Upper lobe of left lung (tissue), 6 donors: ENCODE measurements around the gene MYL6B. TPM values are rescaled to one million over a fixed set of nuclear protein-coding genes. Genes with fewer than 3 reads are reported as not detected.

ENCODE experiments used
- ATAC-seq, 2 donors: fragments of 200-7000 bp; cut with Tn5 transposase; one replicate each; pipeline ENCODE4 v1.9.1; 2022; ENCODE audit warnings: mild to moderate bottlenecking in 2 of 2, moderate library complexity in 2 of 2; ENCODE audit not compliant: low FRiP score in 2 of 2
- DNase-seq, 2 donors: peaks; one replicate each; pipeline ENCODE4 v3.0.0-alpha.2; 2019 to 2020
- H3K27ac ChIP-seq, 4 donors: fragments of 200-600 bp; sonication (generic); one replicate each; pipeline ENCODE4 v1.5.1; 2016 to 2019
- H3K27me3 ChIP-seq, 4 donors: fragments of 200-600 bp; sonication (generic); one replicate each; pipeline ENCODE4 v1.5.1; 2017 to 2019
- H3K36me3 ChIP-seq, 4 donors: fragments of 200-600 bp; sonication (generic); one replicate each; pipeline ENCODE4 v1.5.1; 2016 to 2019
- H3K4me1 ChIP-seq, 4 donors: fragments of 200-600 bp; sonication (generic); one replicate each; pipeline ENCODE4 v1.5.1; 2018 to 2019
- H3K4me3 ChIP-seq, 4 donors: fragments of 200-600 bp; sonication (generic); one replicate each; pipeline ENCODE4 v1.5.1; 2017 to 2019; ENCODE audit warnings: mild to moderate bottlenecking in 2 of 4, moderate library complexity in 1 of 4
- H3K9me3 ChIP-seq, 4 donors: fragments of 200-600 bp; sonication (generic); one replicate each; pipeline ENCODE4 v1.5.1; 2018 to 2019
- CTCF ChIP-seq, 6 experiments: fragments of 450-650 bp in 4 of 6; fragments of 200-600 bp in 2 of 6; sonication (generic) in 2 of 6; IDR thresholded peaks; one replicate each; pipeline ENCODE4 v1.5.1; 2016 to 2019; ENCODE audit warnings: antibody characterized with exemption in 6 of 6
- EP300 ChIP-seq, 4 donors: sonication (generic); formaldehyde crosslinking; IDR thresholded peaks; one replicate each; pipeline ENCODE4 v1.5.1; 2017; ENCODE audit warnings: antibody characterized with exemption in 4 of 4, control low read depth in 2 of 4
- POLR2A ChIP-seq, 4 donors: fragments of 450-650 bp; IDR thresholded peaks; one replicate each; pipeline ENCODE4 v1.5.1; 2016 to 2017; ENCODE audit warnings: antibody characterized with exemption in 4 of 4, mild to moderate bottlenecking in 2 of 4
- POLR2AphosphoS5 ChIP-seq, 2 donors: sonication (generic); formaldehyde crosslinking; IDR thresholded peaks; one replicate each; pipeline ENCODE4 v1.5.1; 2017; ENCODE audit warnings: antibody characterized with exemption in 2 of 2
- WGBS, 2 donors: methylation state at CpG; one replicate each; pipeline ENCODE4 v1.1.5; 2017 to 2018; 5-methylcytosine and 5-hydroxymethylcytosine counted together
- total RNA-seq, 6 donors: library from RNA; depleted of rRNA in 4 of 6; stranded (reverse); fragments of >200 nt in 4 of 6; gene quantifications; one replicate each; pipeline versions ENCODE4 v1.1.0 to v1.2.1, GENCODE V29; 2016 to 2021
- donor health status: DM: no; HTN: no; CAD: no; lungs with moderate emphysema.
- donor health status: DM: no; HTN: yes; CAD: no; lungs with severe emphysema.

MYL6B gene
- total RNA-seq, 6 donors from 2014 or later = 10.5 to 38.4 (median 29.1) TPM

GRCh38 chr12:56189099-56189917 lies 36.9 kb downstream of the MYL6B start, which contains the start of gene SMARCC2:
Gene SMARCC2 (minus strand): TSS chr12:56189483. CDS start chr12:56189461, 22 bp downstream.
- Histone ChIP-seq H3K27me3 (no peaks in the 10 kb centered on the region), H3K9me3 (no peaks in the 10 kb centered on the region), H3K27ac (peak within 1 kb of the TSS; percentile 90 to 97 (median 92)), H3K4me3 (peak within 1 kb of the TSS; percentile 86 to 98 (median 94)), H3K4me1 (peaks cover 19 to 31% (median 24%) of the 10 kb centered on the region in 4 donors), H3K36me3 (peaks cover 6 to 23% (median 19%) of the 10 kb centered on the region in 4 donors)
- DNase-seq = peak; percentile 93 to 97
- TF ChIP-seq CTCF (IDR thresholded peaks at IDR 0.05) (peak; percentile 88 to 96 (median 95)), POLR2A (IDR thresholded peaks at IDR 0.05) (peak in 2 of 4 donors; percentile 21 to 66), EP300 (IDR thresholded peaks at IDR 0.05) (no peak), POLR2AphosphoS5 (IDR thresholded peaks at IDR 0.05) (peak; percentile 14 to 25)
- 1% methylated on average over 17 to 43 of the region's 93 CpGs for WGBS, 2 donors
- ATAC-seq = peak; percentile 94

GRCh38 chr12:56189918-56190694 lies 37.7 kb downstream of the MYL6B start:
- ATAC-seq = peak; percentile 78 to 89
- Histone ChIP-seq H3K4me3 (peak overlapping the region; percentile 67 to 98 (median 94)), H3K36me3 (peaks cover 0 to 15% (median 11%) of the 10 kb centered on the region in 4 donors), H3K27ac (peak overlapping the region; percentile 90 to 97 (median 92)), H3K9me3 (no peaks in the 10 kb centered on the region), H3K27me3 (no peaks in the 10 kb centered on the region), H3K4me1 (peaks cover 19 to 31% (median 24%) of the 10 kb centered on the region in 4 donors)
- TF ChIP-seq CTCF (IDR thresholded peaks at IDR 0.05) = no peak
- TF ChIP-seq EP300 (IDR thresholded peaks at IDR 0.05) = no peak
- peak in 1 of 2 donors; percentile 49 for TF ChIP-seq POLR2AphosphoS5 (IDR thresholded peaks at IDR 0.05)
- TF ChIP-seq POLR2A (IDR thresholded peaks at IDR 0.05) = peak in 1 of 4 donors; percentile 42
- WGBS, 2 donors = 2% methylated on average over 35 to 42 of the region's 42 CpGs
- DNase-seq = peak; percentile 85 to 90

- peak overlapping the region; percentile 90 to 97 (median 92) for H3K27ac ChIP-seq
- TF ChIP-seq POLR2AphosphoS5 (IDR thresholded peaks at IDR 0.05) = no peak
- no peak for TF ChIP-seq EP300 (IDR thresholded peaks at IDR 0.05)
- no peak for TF ChIP-seq POLR2A (IDR thresholded peaks at IDR 0.05)
- no peak for TF ChIP-seq CTCF (IDR thresholded peaks at IDR 0.05)
- WGBS, 2 donors = 25 to 29% methylated on average over 9 of the region's 9 CpGs
These were observed 38.3 kb downstream of the MYL6B start for GRCh38 chr12:56190695-56191155.

GRCh38 chr12:56192582-56192981 lies 40.2 kb downstream of the MYL6B start:
- H3K9me3 ChIP-seq = no peaks in the 10 kb centered on the region

More at GRCh38 chr12:56190695-56191155, 38.3 kb downstream of the MYL6B start:
- no peak for ATAC-seq
- Histone ChIP-seq H3K4me3 (peak overlapping the region in 3 of 4 donors; percentile 91 to 98 (median 97)), H3K27me3 (no peaks in the 10 kb centered on the region), H3K36me3 (peaks cover 0 to 9% (median 5%) of the 10 kb centered on the region in 4 donors), H3K9me3 (no peaks in the 10 kb centered on the region), H3K4me1 (peaks cover 19 to 31% (median 24%) of the 10 kb centered on the region in 4 donors)
- DNase-seq = no peak

More at GRCh38 chr12:56192582-56192981, 40.2 kb downstream of the MYL6B start:
- Histone ChIP-seq H3K4me3 (no peak overlapping the region), H3K4me1 (peaks cover 12 to 22% (median 19%) of the 10 kb centered on the region in 4 donors), H3K27me3 (no peaks in the 10 kb centered on the region), H3K36me3 (no peaks in the 10 kb centered on the region), H3K27ac (no peak overlapping the region)
- ATAC-seq (no peak), DNase-seq (no peak)
- TF ChIP-seq POLR2AphosphoS5 (IDR thresholded peaks at IDR 0.05) = no peak
- TF ChIP-seq POLR2A (IDR thresholded peaks at IDR 0.05) = no peak
- no peak for TF ChIP-seq CTCF (IDR thresholded peaks at IDR 0.05)
- no peak for TF ChIP-seq EP300 (IDR thresholded peaks at IDR 0.05)
